Epithelial cell of prostate (primary cell): Measurements from ENCODE around the gene INO80.
"Not testable (repeated sequence)": the region's sequence is repeated elsewhere in the genome, so short reads cannot be mapped to it uniquely, and the experiment has no call there.

Experiments used
- DNase-seq: peaks from one replicate; pipeline ENCODE4 v3.0.0-alpha.2; 2011; ENCODE audit warnings: low read depth, low spot score
- H3K27ac ChIP-seq: fragments of 450-650 bp; 2 replicates; pipeline ENCODE4 v1.5.1; 2017; ENCODE audit warnings: mild to moderate bottlenecking

The INO80 gene

GRCh38 chr15:41121951-41122350, 5.9 kb upstream of the INO80 start:
- DNase-seq, result no peak
- H3K27ac ChIP-seq, result no peak overlapping the region

GRCh38 chr15:41116962-41117252, 827 bp upstream of the INO80 start:
- DNase-seq, result no peak
- H3K27ac ChIP-seq, result peak overlapping the region; percentile 96

- no peak for DNase-seq
- peak overlapping the region; percentile 96 for H3K27ac ChIP-seq
These were observed 396 bp downstream of the INO80 start for GRCh38 chr15:41115652-41116115.

- DNase-seq, result no peak
- H3K27ac ChIP-seq, result peak overlapping the region; percentile 96
These were observed 874 bp downstream of the INO80 start for GRCh38 chr15:41115161-41115651.

- no peak overlapping the region for H3K27ac ChIP-seq
- no peak for DNase-seq
These were observed 9.1 kb downstream of the INO80 start for GRCh38 chr15:41106947-41107346.

- DNase-seq, result no peak
- no peak overlapping the region for H3K27ac ChIP-seq
These were observed 10.4 kb downstream of the INO80 start for GRCh38 chr15:41105348-41106334.

- no peak for DNase-seq
These were observed 11.8 kb downstream of the INO80 start for GRCh38 chr15:41104234-41104633.

GRCh38 chr15:41102854-41103253, 13.2 kb downstream of the INO80 start:
- no peak overlapping the region for H3K27ac ChIP-seq
- no peak for DNase-seq

More at GRCh38 chr15:41104234-41104633, 11.8 kb downstream of the INO80 start:
- H3K27ac ChIP-seq, result peak overlapping the region; percentile 25

- no peak overlapping the region for H3K27ac ChIP-seq
These were observed 19.9 kb downstream of the INO80 start for GRCh38 chr15:41096178-41096577.

GRCh38 chr15:41085029-41085428, 31.1 kb downstream of the INO80 start:
- DNase-seq, result no peak
- no peak overlapping the region for H3K27ac ChIP-seq

More at GRCh38 chr15:41096178-41096577, 19.9 kb downstream of the INO80 start:
- DNase-seq, result no peak

GRCh38 chr15:41080144-41080543, 35.9 kb downstream of the INO80 start:
- DNase-seq, result no peak
- H3K27ac ChIP-seq, result no peak overlapping the region

GRCh38 chr15:41079717-41080116, 36.4 kb downstream of the INO80 start:
- DNase-seq, result no peak
- no peak overlapping the region for H3K27ac ChIP-seq

GRCh38 chr15:41078879-41079278, 37.2 kb downstream of the INO80 start:
- H3K27ac ChIP-seq, DNase-seq: not testable (repeated sequence)

- no peak overlapping the region for H3K27ac ChIP-seq
- DNase-seq, result no peak
These were observed 38.0 kb downstream of the INO80 start for GRCh38 chr15:41078125-41078524.

- DNase-seq, result no peak
- H3K27ac ChIP-seq, result no peak overlapping the region
These were observed 43.1 kb downstream of the INO80 start for GRCh38 chr15:41073028-41073427.

GRCh38 chr15:41072013-41072412, 44.1 kb downstream of the INO80 start:
- no peak overlapping the region for H3K27ac ChIP-seq
- no peak for DNase-seq

GRCh38 chr15:41066516-41066915, 49.6 kb downstream of the INO80 start:
- DNase-seq, result no peak
- H3K27ac ChIP-seq, result no peak overlapping the region

GRCh38 chr15:41061667-41062066, 54.4 kb downstream of the INO80 start:
- H3K27ac ChIP-seq, result no peak overlapping the region
- no peak for DNase-seq

GRCh38 chr15:41060505-41060904, 55.6 kb downstream of the INO80 start:
- no peak for DNase-seq
- no peak overlapping the region for H3K27ac ChIP-seq

GRCh38 chr15:41056810-41057209, 59.3 kb downstream of the INO80 start:
- no peak for DNase-seq
- no peak overlapping the region for H3K27ac ChIP-seq

- H3K27ac ChIP-seq, result no peak overlapping the region
- no peak for DNase-seq
These were observed 60.4 kb downstream of the INO80 start for GRCh38 chr15:41055706-41056105.

- no peak for DNase-seq
- H3K27ac ChIP-seq, result no peak overlapping the region
These were observed 64.9 kb downstream of the INO80 start for GRCh38 chr15:41051139-41051538.
